ENCODE measurements around the gene MAGEA9B.

MAGEA9B gene

GRCh38 chrX:149571770-149572169 lies 15.5 kb downstream of the MAGEA9B start:
- no peak for TF ChIP-seq CEBPB (IDR thresholded peaks at IDR 0.05)
- no peak for TF ChIP-seq TAF1 (IDR thresholded peaks at IDR 0.05; ENCODE audit: low read depth)
- no peak for TF ChIP-seq ZBTB7A (IDR thresholded peaks at IDR 0.05; ENCODE audit: low read depth)
- no peak for TF ChIP-seq MAX (IDR thresholded peaks at IDR 0.05)
- no peak for TF ChIP-seq RAD21 (IDR thresholded peaks at IDR 0.05; ENCODE audit: low read depth)
- no peak for TF ChIP-seq REST (IDR thresholded peaks at IDR 0.05; ENCODE audit: low read depth)
- no peak for TF ChIP-seq NFIC (IDR thresholded peaks at IDR 0.05)
- TF ChIP-seq YY1 (IDR thresholded peaks at IDR 0.05; ENCODE audit: low read depth), result no peak
- no peak for TF ChIP-seq EP300 (IDR thresholded peaks at IDR 0.05; ENCODE audit: borderline replicate concordance)
- TF ChIP-seq TEAD4 (IDR thresholded peaks at IDR 0.05), result no peak
- TF ChIP-seq USF1 (IDR thresholded peaks at IDR 0.05), result no peak
- no peak for TF ChIP-seq EGR1 (IDR thresholded peaks at IDR 0.05)
- no peak for TF ChIP-seq CREB1 (IDR thresholded peaks at IDR 0.05; ENCODE audit: low read depth)
- TF ChIP-seq TCF12 (IDR thresholded peaks at IDR 0.05; ENCODE audit: low read depth), result no peak
- TF ChIP-seq FOXM1 (IDR thresholded peaks at IDR 0.05; ENCODE audit: borderline replicate concordance, low read depth), result no peak

- TF ChIP-seq TAF1 (IDR thresholded peaks at IDR 0.05; ENCODE audit: low read depth), result no peak
- no peak for TF ChIP-seq MAX (IDR thresholded peaks at IDR 0.05)
Measured at GRCh38 chrX:149570668-149571067, 16.6 kb downstream of the MAGEA9B start.

- no peak for TF ChIP-seq NFIC (IDR thresholded peaks at IDR 0.05)
Measured at GRCh38 chrX:149569770-149570169, 17.5 kb downstream of the MAGEA9B start.

- TF ChIP-seq TCF12 (IDR thresholded peaks at IDR 0.05; ENCODE audit: low read depth) (no peak), CEBPB (IDR thresholded peaks at IDR 0.05) (no peak), NFIC (IDR thresholded peaks at IDR 0.05) (no peak), MAX (IDR thresholded peaks at IDR 0.05) (no peak), EGR1 (IDR thresholded peaks at IDR 0.05) (no peak), YY1 (IDR thresholded peaks at IDR 0.05; ENCODE audit: low read depth) (no peak), TAF1 (IDR thresholded peaks at IDR 0.05; ENCODE audit: low read depth) (no peak), FOXM1 (IDR thresholded peaks at IDR 0.05; ENCODE audit: borderline replicate concordance, low read depth) (no peak), RAD21 (IDR thresholded peaks at IDR 0.05; ENCODE audit: low read depth) (no peak), REST (IDR thresholded peaks at IDR 0.05; ENCODE audit: low read depth) (no peak), ZBTB7A (IDR thresholded peaks at IDR 0.05; ENCODE audit: low read depth) (no peak), CREB1 (IDR thresholded peaks at IDR 0.05; ENCODE audit: low read depth) (no peak), EP300 (IDR thresholded peaks at IDR 0.05; ENCODE audit: borderline replicate concordance) (no peak), USF1 (IDR thresholded peaks at IDR 0.05) (no peak), TEAD4 (IDR thresholded peaks at IDR 0.05) (no peak)
Measured at GRCh38 chrX:149568701-149569296, 18.5 kb downstream of the MAGEA9B start.

- TF ChIP-seq FOXM1 (IDR thresholded peaks at IDR 0.05; ENCODE audit: borderline replicate concordance, low read depth) (no peak), TEAD4 (IDR thresholded peaks at IDR 0.05) (no peak), MAX (IDR thresholded peaks at IDR 0.05) (no peak)
Measured at GRCh38 chrX:149567621-149568417, 19.4 kb downstream of the MAGEA9B start.

GRCh38 chrX:149563359-149563758 lies 23.9 kb downstream of the MAGEA9B start:
- TF ChIP-seq EP300 (IDR thresholded peaks at IDR 0.05; ENCODE audit: borderline replicate concordance), result no peak
- no peak for TF ChIP-seq ZBTB7A (IDR thresholded peaks at IDR 0.05; ENCODE audit: low read depth)
- TF ChIP-seq REST (IDR thresholded peaks at IDR 0.05; ENCODE audit: low read depth), result no peak
- no peak for TF ChIP-seq NFIC (IDR thresholded peaks at IDR 0.05)
- TF ChIP-seq CREB1 (IDR thresholded peaks at IDR 0.05; ENCODE audit: low read depth), result no peak

Data from Ishikawa (cell line).